ENCODE results near the gene SLC27A6. TPM values are rescaled to one million over a fixed set of nuclear protein-coding genes. Genes with fewer than 3 reads are reported as not detected.

The SLC27A6 gene
- total RNA-seq, 1 experiment from 2014 or later = 7.9 TPM

DNA sequence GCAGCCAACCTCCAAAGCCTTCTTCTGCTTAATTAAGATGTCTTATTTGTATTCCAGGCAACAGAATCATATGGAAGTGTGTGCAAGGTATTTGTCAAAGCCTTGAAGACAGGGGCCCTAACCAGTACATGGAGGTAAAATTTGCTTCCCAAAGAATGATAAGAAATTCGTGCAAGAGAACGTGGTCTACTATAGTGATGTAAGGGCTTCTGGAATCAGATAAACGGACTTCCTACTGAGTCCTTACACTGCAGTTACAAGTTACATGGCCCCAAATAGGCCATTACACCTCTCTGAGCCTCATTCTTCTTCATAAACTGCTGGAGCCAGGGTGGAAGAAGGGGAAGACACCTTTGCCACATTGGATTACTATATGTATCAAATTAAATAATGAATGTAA is 113.4 kb downstream of the SLC27A6 start:
- ChIA-PET POLR2A (no interaction called here), CTCF (no interaction called here), RAD21 (ENCODE audit: low non-redundant PET in 1 of 2, low total read pairs in 2 of 2, uncharacterized antibody in 2 of 2, unreplicated experiment in 2 of 2) (no interaction called here)
- TF ChIP-seq, protein P1, sequence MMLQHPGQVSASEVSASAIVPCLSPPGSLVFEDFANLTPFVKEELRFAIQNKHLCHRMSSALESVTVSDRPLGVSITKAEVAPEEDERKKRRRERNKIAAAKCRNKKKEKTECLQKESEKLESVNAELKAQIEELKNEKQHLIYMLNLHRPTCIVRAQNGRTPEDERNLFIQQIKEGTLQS (IDR thresholded peaks at IDR 0.05) = no peak
- TF ChIP-seq EZH2phosphoT487 (IDR thresholded peaks at IDR 0.05; ENCODE audit: borderline replicate concordance) (no peak), ELF1 (IDR thresholded peaks at IDR 0.05; ENCODE audit: borderline replicate concordance, low read depth) (no peak), POLR2AphosphoS5 (IDR thresholded peaks at IDR 0.05; ENCODE audit: low read depth, low read length) (no peak), EGR1 (IDR thresholded peaks at IDR 0.05; ENCODE audit: low read depth) (no peak), SRF (IDR thresholded peaks at IDR 0.05; ENCODE audit: low read depth) (no peak), YY1 (IDR thresholded peaks at IDR 0.05; ENCODE audit: extremely low read depth, insufficient replicate concordance, low read depth, low read length) (no peak), CBX3 (IDR thresholded peaks at IDR 0.05; ENCODE audit: low read depth) (no peak), TCF7L2 (IDR thresholded peaks at IDR 0.05; ENCODE audit: borderline replicate concordance, extremely low read depth, insufficient read depth, insufficient read length) (no peak), FOSL1 (IDR thresholded peaks at IDR 0.05; ENCODE audit: low read depth) (no peak), ZFX (IDR thresholded peaks at IDR 0.05) (no peak)
- TF ChIP-seq, protein P2, sequence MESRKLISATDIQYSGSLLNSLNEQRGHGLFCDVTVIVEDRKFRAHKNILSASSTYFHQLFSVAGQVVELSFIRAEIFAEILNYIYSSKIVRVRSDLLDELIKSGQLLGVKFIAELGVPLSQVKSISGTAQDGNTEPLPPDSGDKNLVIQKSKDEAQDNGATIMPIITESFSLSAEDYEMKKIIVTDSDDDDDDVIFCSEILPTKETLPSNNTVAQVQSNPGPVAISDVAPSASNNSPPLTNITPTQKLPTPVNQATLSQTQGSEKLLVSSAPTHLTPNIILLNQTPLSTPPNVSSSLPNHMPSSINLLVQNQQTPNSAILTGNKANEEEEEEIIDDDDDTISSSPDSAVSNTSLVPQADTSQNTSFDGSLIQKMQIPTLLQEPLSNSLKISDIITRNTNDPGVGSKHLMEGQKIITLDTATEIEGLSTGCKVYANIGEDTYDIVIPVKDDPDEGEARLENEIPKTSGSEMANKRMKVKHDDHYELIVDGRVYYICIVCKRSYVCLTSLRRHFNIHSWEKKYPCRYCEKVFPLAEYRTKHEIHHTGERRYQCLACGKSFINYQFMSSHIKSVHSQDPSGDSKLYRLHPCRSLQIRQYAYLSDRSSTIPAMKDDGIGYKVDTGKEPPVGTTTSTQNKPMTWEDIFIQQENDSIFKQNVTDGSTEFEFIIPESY (IDR thresholded peaks at IDR 0.05; ENCODE audit: extremely low read depth, insufficient replicate concordance, low read length) = no peak
- H4K20me1 ChIP-seq (ENCODE audit: insufficient read depth) = no peaks in the 10 kb centered on the region
- no peak overlapping the region for H3K9ac ChIP-seq (ENCODE audit: low read length)
- H3K27me3 ChIP-seq (ENCODE audit: insufficient read depth, low read length) = no peaks in the 10 kb centered on the region
- no peak for DNase-seq (ENCODE audit: low read depth, low spot score)
- no peak overlapping the region for H3K4me2 ChIP-seq (ENCODE audit: low read length)
- H3K9me2 ChIP-seq (ENCODE audit: insufficient read depth) = no peaks in the 10 kb centered on the region
- H3K36me3 ChIP-seq (ENCODE audit: control insufficient read depth in 1 of 2, insufficient read depth in 2 of 2, low read length in 2 of 2) = no peaks in the 10 kb centered on the region
- H3K79me2 ChIP-seq (ENCODE audit: insufficient read depth, low read length) = no peaks in the 10 kb centered on the region
- no peak for ATAC-seq
- no peak overlapping the region for H3K27ac ChIP-seq (ENCODE audit: low read depth, low read length)
- no peaks in the 10 kb centered on the region for H3K9me3 ChIP-seq (ENCODE audit: control insufficient read depth in 1 of 2, insufficient read depth in 1 of 2, low read depth in 1 of 2, low read length in 2 of 2)
- no peaks in the 10 kb centered on the region for H3K4me1 ChIP-seq (ENCODE audit: control insufficient read depth in 1 of 2, insufficient read depth in 2 of 2, low read length in 2 of 2)
- no peak overlapping the region for H2AFZ ChIP-seq (ENCODE audit: low read depth, low read length, poor library complexity, severe bottlenecking)
- intact Hi-C loops (cut with micrococcal nuclease) = no loop called here
- H3K4me3 ChIP-seq (replicated peaks in 1 of 2; ENCODE audit: low read depth in 1 of 2, low read length in 2 of 2) = no peak overlapping the region
- BruUV-seq (replicated peaks) = no TSS peak
